Kidney capillary endothelial cell (primary cell): ENCODE measurements around the gene THOC5.
"Not testable (repeated sequence)": the region's sequence is repeated elsewhere in the genome, so short reads cannot be mapped to it uniquely, and the experiment has no call there.

Experiments used
- DNase-seq: peaks from one replicate; pipeline ENCODE4 v3.0.0-alpha.2; 2018; ENCODE audit warnings: low spot score

Gene THOC5

GRCh38 chr22:29510542-29510941 lies 43.0 kb downstream of the THOC5 start:
- DNase-seq = no peak

- DNase-seq = no peak
These were observed 43.7 kb downstream of the THOC5 start for GRCh38 chr22:29509815-29510214.

- no peak for DNase-seq
These were observed 44.3 kb downstream of the THOC5 start for GRCh38 chr22:29509298-29509697.

- DNase-seq = no peak
These were observed 49.7 kb downstream of the THOC5 start for GRCh38 chr22:29503811-29504372.

- DNase-seq = no peak
These were observed 53.7 kb downstream of the THOC5 start for GRCh38 chr22:29499852-29500251.

- DNase-seq = no peak
These were observed 59.9 kb downstream of the THOC5 start for GRCh38 chr22:29493636-29494035.

- DNase-seq = no peak
These were observed 62.5 kb downstream of the THOC5 start for GRCh38 chr22:29491012-29491411.

- not testable (repeated sequence) for DNase-seq
These were observed 64.3 kb downstream of the THOC5 start for GRCh38 chr22:29489127-29489780.

- DNase-seq = no peak
These were observed 66.1 kb downstream of the THOC5 start for GRCh38 chr22:29487426-29487986.

- DNase-seq = no peak
These were observed 68.1 kb downstream of the THOC5 start for GRCh38 chr22:29485448-29485847.

- no peak for DNase-seq
These were observed 68.9 kb downstream of the THOC5 start for GRCh38 chr22:29484642-29485041.

GRCh38 chr22:29483254-29483653 lies 70.3 kb downstream of the THOC5 start:
- no peak for DNase-seq

- no peak for DNase-seq
These were observed 70.8 kb downstream of the THOC5 start for GRCh38 chr22:29482726-29483125.

- no peak for DNase-seq
These were observed 71.3 kb downstream of the THOC5 start for GRCh38 chr22:29482253-29482652.

- DNase-seq = no peak
These were observed 72.1 kb downstream of the THOC5 start for GRCh38 chr22:29481265-29482000.

- peak; percentile 46 for DNase-seq
These were observed 72.9 kb downstream of the THOC5 start for GRCh38 chr22:29480512-29481264.

GRCh38 chr22:29480262-29480511 lies 73.4 kb downstream of the THOC5 start:
- no peak for DNase-seq

- DNase-seq = no peak
These were observed 73.9 kb downstream of the THOC5 start, which contains the start of gene NEFH for GRCh38 chr22:29479417-29480261. NEFH (plus strand) TSS chr22:29480218; CDS start chr22:29480263, 45 bp downstream.

- no peak for DNase-seq
These were observed 75.0 kb downstream of the THOC5 start for GRCh38 chr22:29478326-29479276.

GRCh38 chr22:29477723-29478318 lies 75.7 kb downstream of the THOC5 start:
- DNase-seq = no peak
